K562 (cell line): Measurements from ENCODE around the gene DYRK1A. TPM values are rescaled to one million over a fixed set of nuclear protein-coding genes. Genes with fewer than 3 reads are reported as not detected.

Experiments used
- BCOR ChIP-seq: fragments of 450-650 bp; IDR thresholded peaks from 2 replicates; pipeline ENCODE4 v1.6.1; 2016
- BRD9 ChIP-seq: fragments of 450-650 bp; IDR thresholded peaks from 2 replicates; pipeline ENCODE4 v1.6.1; 2018; ENCODE audit warnings: low read depth; ENCODE audit not compliant: partially characterized antibody
- CBFB ChIP-seq: sonication (generic); formaldehyde crosslinking; IDR thresholded peaks from 2 replicates; pipeline ENCODE4 v1.4.0; 2020; ENCODE audit warnings: mild to moderate bottlenecking, missing genetic modification reagents
- CCNT2 ChIP-seq: IDR thresholded peaks from 2 replicates; pipeline ENCODE4 v1.6.1; 2011; ENCODE audit warnings: borderline replicate concordance, low read depth, mild to moderate bottlenecking, moderate library complexity, mixed read lengths, low read length; ENCODE audit not compliant: insufficient read length; ENCODE audit errors: extremely low read depth
- CEBPG ChIP-seq, 3 experiments: fragments of 200-800 bp in 1 of 3; sonication (Bioruptor generic) in 1 of 3; sonication (generic) in 1 of 3; formaldehyde crosslinking in 1 of 3; IDR thresholded peaks in 2 of 3; conservative IDR thresholded peaks in 1 of 3; 2 replicates each; pipeline versions ENCODE4 v1.6.1 to v1.8.0; 2016 to 2022; ENCODE audit warnings: missing compliant biosample characterization in 2 of 3, missing genetic modification characterization in 2 of 3, mild to moderate bottlenecking in 1 of 3, missing genetic modification reagents in 1 of 3
- MTA2 ChIP-seq: fragments of 450-650 bp; IDR thresholded peaks from 2 replicates; pipeline ENCODE4 v1.6.1; 2016; ENCODE audit warnings: low read depth
- SMAD3 ChIP-seq: fragments of 450-650 bp; formaldehyde crosslinking; conservative IDR thresholded peaks from 2 replicates; pipeline ENCODE4 v1.4.0; 2020; ENCODE audit warnings: mild to moderate bottlenecking
- SPI1 ChIP-seq: IDR thresholded peaks from 2 replicates; pipeline ENCODE4 v1.6.1; 2011; ENCODE audit warnings: low read depth, low read length, control low read depth, borderline replicate concordance
- ZEB2 ChIP-seq: fragments of 450-650 bp; IDR thresholded peaks from 2 replicates; pipeline ENCODE4 v1.6.1; 2016
- ZNF197 ChIP-seq: fragments of 200-800 bp; sonication (Bioruptor generic); IDR thresholded peaks from 2 replicates; pipeline ENCODE4 v1.6.1; 2016; ENCODE audit warnings: low read depth, missing genetic modification characterization, missing compliant biosample characterization
- ZNF668 ChIP-seq: fragments of 250-450 bp; sonication (Bioruptor Pico); IDR thresholded peaks from 2 replicates; pipeline ENCODE4 v1.8.0; 2022; ENCODE audit warnings: mild to moderate bottlenecking, inconsistent platforms
- polyA plus RNA-seq, 8 experiments: library from polyadenylated mRNA; depleted of rRNA in 4 of 8; stranded (reverse) in 5 of 8; unstranded in 3 of 8; fragments of >200 nt; fragmentation: Nextera tagmentation in 2 of 8; fragmentation: Illumina TruSeq in 1 of 8; extraction: Ambion mirVana in 2 of 8; extraction: Trizol in 1 of 8; gene quantifications; 2 replicates each; pipeline versions ENCODE4 v1.2.1 to v1.2.3, GENCODE V29; 2011 to 2014; ENCODE audit warnings: inconsistent platforms in 1 of 8, missing spikeins in 1 of 8
- total RNA-seq, 7 experiments: library from RNA; depleted of rRNA in 6 of 7; stranded (reverse); fragments of >200 nt in 6 of 7; fragmentation: Illumina TruSeq in 2 of 7; extraction: Trizol in 2 of 7; gene quantifications; 2 replicates each; pipeline versions ENCODE4 v1.2.1 to v1.2.3, GENCODE V29; 2011 to 2021; ENCODE audit warnings: low replicate concordance in 1 of 7
- TF ChIP-seq, protein P1 (sequence below), 2 experiments: fragments of 450-650 bp; IDR thresholded peaks; 2 replicates each; pipeline ENCODE4 v1.6.1; 2016; ENCODE audit warnings: mild to moderate bottlenecking in 2 of 2, borderline replicate concordance in 1 of 2, low read depth in 1 of 2, moderate library complexity in 1 of 2
- TF ChIP-seq, protein P2 (sequence below): fragments of 450-650 bp; IDR thresholded peaks from 2 replicates; pipeline ENCODE4 v1.6.1; 2016; ENCODE audit warnings: borderline replicate concordance
- TF ChIP-seq, protein P3 (sequence below): fragments of 450-650 bp; formaldehyde crosslinking; IDR thresholded peaks from 2 replicates; pipeline ENCODE4 v1.4.0; 2020; ENCODE audit warnings: mild to moderate bottlenecking, moderate library complexity

The DYRK1A gene
- total and polyA plus RNA-seq, 9 of the 15 experiments (the other 6 are each of a cell fraction or from before 2014, with no cell fraction given), result 3.7 to 64.8 (median 42.3) TPM

DNA sequence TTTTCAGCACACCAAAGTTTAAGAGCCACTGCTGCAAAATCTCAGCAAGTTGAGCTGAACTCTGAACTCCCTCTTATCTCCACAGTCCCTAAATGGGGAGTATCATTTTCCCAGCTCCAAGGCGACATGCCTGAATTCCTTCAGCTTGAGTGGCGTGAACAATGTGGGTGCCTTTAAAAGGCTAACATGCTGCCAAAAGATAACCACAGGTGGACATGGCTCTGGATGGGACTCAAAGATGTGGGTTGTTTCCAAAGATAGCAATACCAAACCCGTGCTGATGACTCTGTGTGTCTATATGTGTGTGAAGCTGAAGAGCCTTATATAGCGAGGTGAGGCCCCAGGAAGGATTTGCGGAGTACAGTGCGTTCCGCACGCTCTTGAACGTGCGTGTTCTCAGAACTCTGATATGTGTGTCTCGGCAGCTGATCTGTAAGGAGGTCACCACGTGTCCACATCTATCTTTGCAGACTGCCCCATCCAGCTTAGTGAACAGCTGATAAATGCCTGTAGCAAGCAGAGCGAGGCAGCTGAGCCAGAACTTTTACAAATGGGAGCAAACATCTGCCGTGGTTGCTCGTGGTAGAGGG lies 189.2 kb downstream of the DYRK1A start (continued):
- TF ChIP-seq, protein P1, sequence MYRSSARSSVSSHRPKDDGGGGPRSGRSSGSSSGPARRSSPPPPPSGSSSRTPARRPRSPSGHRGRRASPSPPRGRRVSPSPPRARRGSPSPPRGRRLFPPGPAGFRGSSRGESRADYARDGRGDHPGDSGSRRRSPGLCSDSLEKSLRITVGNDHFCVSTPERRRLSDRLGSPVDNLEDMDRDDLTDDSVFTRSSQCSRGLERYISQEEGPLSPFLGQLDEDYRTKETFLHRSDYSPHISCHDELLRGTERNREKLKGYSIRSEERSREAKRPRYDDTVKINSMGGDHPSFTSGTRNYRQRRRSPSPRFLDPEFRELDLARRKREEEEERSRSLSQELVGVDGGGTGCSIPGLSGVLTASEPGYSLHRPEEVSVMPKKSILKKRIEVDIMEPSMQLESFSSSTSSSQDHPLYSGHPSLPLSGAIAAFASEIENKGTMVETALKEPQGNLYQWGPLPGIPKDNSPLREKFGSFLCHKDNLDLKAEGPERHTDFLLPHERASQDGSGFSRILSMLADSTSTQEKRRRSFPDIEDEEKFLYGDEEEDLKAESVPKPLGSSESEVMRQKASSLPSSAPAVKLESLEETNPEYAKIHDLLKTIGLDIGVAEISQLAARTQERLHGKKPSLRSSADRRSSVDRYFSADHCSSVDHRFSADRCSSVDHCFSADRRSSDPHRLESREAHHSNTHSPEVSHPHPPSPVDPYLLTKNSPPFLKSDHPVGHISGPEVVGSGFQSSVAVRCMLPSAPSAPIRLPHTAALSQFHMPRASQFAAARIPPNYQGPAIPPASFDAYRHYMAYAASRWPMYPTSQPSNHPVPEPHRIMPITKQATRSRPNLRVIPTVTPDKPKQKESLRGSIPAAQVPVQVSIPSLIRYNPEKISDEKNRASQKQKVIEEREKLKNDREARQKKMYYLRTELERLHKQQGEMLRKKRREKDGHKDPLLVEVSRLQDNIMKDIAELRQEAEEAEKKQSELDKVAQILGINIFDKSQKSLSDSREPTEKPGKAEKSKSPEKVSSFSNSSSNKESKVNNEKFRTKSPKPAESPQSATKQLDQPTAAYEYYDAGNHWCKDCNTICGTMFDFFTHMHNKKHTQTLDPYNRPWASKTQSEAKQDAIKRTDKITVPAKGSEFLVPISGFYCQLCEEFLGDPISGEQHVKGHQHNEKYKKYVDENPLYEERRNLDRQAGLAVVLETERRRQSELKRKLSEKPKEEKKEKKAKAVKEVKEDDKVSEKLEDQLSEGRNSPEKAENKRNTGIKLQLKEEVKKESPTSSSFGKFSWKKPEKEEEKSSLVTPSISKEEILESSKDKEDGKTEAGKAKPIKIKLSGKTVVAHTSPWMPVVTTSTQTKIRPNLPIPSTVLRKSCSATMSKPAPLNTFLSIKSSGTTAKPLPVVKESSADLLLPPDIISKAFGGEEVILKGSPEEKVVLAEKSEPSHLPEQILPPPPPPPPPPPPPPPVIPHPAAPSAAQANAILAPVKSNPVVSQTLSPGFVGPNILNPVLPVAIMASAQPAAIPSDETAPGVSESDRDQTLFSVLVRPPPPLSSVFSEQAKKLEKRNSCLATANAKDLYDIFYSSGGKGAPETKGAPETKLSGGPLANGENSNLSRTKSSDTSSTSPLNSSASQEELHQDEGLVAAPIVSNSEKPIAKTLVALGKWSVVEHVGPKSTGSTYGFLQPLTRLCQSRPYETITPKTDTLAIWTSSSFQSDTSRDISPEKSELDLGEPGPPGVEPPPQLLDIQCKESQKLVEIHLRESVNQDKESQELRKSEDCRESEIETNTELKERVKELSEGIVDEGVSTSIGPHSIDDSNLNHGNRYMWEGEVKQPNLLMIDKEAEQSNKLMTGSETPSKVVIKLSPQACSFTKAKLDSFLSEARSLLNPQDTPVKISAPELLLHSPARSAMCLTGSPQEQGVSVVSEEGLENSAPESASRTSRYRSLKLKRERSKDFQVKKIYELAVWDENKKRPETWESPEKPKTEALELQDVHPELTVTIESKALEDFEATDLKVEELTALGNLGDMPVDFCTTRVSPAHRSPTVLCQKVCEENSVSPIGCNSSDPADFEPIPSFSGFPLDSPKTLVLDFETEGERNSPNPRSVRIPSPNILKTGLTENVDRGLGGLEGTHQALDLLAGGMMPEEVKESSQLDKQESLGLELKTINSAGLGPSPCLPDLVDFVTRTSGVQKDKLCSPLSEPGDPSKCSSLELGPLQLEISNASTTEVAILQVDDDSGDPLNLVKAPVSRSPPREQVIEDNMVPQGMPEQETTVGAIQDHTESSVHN (IDR thresholded peaks at IDR 0.05; ENCODE audit: borderline replicate concordance in 1 of 2, low read depth in 1 of 2), result 0 out of 4 replicates have a peak, but pooled peaks of 1 of the 2 experiments have one; percentile 22
- no peak for TF ChIP-seq BRD9
- TF ChIP-seq ZEB2, result peak; percentile 42; the same call in 1 of the 2 replicates
- no peak for TF ChIP-seq SMAD3 (CRISPR knock-in tag)
- no peak for TF ChIP-seq CEBPG (CRISPR knock-in tag; IDR thresholded peaks at IDR 0.05)
- TF ChIP-seq CEBPG (tag; conservative IDR thresholded peaks at IDR 0.05 in 1 of 2, IDR thresholded peaks at IDR 0.05 in 1 of 2), result no peak
- peak; percentile 20; the same call in 1 of the 2 replicates for TF ChIP-seq MTA2
- no peak for TF ChIP-seq SPI1
- TF ChIP-seq, protein P2, sequence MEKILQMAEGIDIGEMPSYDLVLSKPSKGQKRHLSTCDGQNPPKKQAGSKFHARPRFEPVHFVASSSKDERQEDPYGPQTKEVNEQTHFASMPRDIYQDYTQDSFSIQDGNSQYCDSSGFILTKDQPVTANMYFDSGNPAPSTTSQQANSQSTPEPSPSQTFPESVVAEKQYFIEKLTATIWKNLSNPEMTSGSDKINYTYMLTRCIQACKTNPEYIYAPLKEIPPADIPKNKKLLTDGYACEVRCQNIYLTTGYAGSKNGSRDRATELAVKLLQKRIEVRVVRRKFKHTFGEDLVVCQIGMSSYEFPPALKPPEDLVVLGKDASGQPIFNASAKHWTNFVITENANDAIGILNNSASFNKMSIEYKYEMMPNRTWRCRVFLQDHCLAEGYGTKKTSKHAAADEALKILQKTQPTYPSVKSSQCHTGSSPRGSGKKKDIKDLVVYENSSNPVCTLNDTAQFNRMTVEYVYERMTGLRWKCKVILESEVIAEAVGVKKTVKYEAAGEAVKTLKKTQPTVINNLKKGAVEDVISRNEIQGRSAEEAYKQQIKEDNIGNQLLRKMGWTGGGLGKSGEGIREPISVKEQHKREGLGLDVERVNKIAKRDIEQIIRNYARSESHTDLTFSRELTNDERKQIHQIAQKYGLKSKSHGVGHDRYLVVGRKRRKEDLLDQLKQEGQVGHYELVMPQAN, result no peak
- TF ChIP-seq, protein P3, sequence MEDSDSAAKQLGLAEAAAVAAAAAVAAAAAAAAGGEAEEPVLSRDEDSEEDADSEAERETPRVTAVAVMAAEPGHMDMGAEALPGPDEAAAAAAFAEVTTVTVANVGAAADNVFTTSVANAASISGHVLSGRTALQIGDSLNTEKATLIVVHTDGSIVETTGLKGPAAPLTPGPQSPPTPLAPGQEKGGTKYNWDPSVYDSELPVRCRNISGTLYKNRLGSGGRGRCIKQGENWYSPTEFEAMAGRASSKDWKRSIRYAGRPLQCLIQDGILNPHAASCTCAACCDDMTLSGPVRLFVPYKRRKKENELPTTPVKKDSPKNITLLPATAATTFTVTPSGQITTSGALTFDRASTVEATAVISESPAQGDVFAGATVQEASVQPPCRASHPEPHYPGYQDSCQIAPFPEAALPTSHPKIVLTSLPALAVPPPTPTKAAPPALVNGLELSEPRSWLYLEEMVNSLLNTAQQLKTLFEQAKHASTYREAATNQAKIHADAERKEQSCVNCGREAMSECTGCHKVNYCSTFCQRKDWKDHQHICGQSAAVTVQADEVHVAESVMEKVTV (CRISPR knock-in tag), result no peak
- 0 out of 2 replicates have a peak, but pooled peaks have one; percentile 24 for TF ChIP-seq BCOR
- TF ChIP-seq ZNF668 (CRISPR knock-in tag), result no peak
- no peak for TF ChIP-seq ZNF197 (CRISPR knock-in tag)
- TF ChIP-seq CCNT2, result no peak
- no peak for TF ChIP-seq CBFB
